ENCODE results near the gene EXOC4.

EXOC4 gene

DNA sequence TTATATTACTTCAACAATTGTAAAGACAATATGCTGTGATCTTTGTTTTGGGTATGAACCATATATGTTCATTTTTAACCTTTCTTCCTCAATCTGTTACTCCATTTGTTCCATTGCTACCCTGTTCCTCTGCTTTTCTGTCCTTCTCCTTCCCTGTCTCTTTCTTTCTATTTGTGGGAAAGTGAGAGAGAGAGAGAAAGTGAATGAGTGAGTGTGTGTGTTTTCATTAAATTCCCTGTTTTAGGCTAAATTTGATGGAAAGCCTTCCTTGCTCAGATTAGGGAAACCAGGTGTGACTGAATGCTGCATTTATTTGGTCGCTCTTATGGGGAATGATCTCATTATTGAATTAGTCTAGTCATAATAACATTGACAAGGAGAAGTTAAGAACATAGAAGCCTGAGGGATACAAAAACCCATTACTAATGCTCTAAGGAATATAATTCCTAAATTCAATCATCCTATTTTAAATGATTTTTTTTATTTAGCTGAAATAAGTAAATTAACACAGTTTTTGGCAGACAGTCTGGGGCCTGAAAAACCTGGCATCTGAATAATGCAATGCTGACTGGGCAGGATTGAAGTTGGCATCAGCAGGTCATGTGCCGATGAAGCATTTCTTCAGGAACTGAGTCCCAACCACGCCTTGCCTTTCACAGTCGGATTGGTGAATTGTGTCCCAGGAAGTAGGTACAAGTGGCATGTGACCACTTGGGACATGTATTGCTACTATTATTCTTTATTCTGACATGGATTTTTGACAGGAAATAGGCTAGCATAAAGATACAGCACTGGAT lies 756.6 kb downstream of the EXOC4 start:
- H3K27ac ChIP-seq = no peak overlapping the region
- TF ChIP-seq, protein P1, sequence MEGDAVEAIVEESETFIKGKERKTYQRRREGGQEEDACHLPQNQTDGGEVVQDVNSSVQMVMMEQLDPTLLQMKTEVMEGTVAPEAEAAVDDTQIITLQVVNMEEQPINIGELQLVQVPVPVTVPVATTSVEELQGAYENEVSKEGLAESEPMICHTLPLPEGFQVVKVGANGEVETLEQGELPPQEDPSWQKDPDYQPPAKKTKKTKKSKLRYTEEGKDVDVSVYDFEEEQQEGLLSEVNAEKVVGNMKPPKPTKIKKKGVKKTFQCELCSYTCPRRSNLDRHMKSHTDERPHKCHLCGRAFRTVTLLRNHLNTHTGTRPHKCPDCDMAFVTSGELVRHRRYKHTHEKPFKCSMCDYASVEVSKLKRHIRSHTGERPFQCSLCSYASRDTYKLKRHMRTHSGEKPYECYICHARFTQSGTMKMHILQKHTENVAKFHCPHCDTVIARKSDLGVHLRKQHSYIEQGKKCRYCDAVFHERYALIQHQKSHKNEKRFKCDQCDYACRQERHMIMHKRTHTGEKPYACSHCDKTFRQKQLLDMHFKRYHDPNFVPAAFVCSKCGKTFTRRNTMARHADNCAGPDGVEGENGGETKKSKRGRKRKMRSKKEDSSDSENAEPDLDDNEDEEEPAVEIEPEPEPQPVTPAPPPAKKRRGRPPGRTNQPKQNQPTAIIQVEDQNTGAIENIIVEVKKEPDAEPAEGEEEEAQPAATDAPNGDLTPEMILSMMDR (IDR thresholded peaks at IDR 0.05) = no peak
- no peak for DNase-seq (ENCODE audit: low spot score)
- H3K4me3 ChIP-seq = no peak overlapping the region

DNA sequence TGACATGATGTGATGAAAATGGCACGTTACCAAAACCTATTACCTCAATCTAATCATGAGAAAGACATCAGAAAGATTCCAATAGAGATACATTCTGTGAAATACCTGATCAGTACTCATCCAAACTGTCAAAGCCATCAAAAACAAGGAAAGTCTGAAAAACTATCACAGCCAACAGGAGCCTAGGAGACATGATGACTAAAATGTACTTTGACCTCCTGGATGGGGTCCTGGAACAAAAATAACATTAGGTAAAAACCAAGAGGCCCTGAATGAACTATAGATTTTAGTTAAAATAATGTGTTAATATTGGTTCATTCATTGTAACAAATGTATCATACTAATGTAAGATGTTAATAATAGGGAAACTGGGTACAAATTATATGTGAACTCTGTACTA lies 760.4 kb downstream of the EXOC4 start:
- H3K27ac ChIP-seq = no peak overlapping the region
- no peak overlapping the region for H3K4me3 ChIP-seq
- TF ChIP-seq, protein P1 (IDR thresholded peaks at IDR 0.05) = no peak
- no peak for DNase-seq (ENCODE audit: low spot score)

DNA sequence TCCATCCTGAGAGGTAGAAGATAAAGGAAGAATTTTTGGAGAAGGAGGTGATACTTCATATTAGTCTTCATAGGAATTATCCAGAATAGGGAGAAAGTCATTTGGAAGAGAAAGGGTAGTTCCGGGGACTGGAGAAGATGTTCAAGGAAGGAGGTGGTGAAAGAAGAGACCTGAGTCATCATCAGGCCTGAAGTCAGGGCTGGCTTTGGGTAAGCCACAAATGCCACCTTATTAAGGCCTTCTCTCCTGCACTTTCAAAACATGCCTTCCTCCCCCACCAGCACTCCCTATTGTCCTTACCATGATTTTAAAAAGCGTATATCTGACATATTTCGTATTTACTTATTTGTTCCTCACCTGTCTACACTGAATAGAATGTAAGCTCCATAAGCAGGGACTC lies 762.1 kb downstream of the EXOC4 start:
- Histone ChIP-seq H3K27ac (no peak overlapping the region), H3K4me3 (no peak overlapping the region)
- DNase-seq (ENCODE audit: low spot score) = no peak
- TF ChIP-seq, protein P1 (IDR thresholded peaks at IDR 0.05) = no peak

DNA sequence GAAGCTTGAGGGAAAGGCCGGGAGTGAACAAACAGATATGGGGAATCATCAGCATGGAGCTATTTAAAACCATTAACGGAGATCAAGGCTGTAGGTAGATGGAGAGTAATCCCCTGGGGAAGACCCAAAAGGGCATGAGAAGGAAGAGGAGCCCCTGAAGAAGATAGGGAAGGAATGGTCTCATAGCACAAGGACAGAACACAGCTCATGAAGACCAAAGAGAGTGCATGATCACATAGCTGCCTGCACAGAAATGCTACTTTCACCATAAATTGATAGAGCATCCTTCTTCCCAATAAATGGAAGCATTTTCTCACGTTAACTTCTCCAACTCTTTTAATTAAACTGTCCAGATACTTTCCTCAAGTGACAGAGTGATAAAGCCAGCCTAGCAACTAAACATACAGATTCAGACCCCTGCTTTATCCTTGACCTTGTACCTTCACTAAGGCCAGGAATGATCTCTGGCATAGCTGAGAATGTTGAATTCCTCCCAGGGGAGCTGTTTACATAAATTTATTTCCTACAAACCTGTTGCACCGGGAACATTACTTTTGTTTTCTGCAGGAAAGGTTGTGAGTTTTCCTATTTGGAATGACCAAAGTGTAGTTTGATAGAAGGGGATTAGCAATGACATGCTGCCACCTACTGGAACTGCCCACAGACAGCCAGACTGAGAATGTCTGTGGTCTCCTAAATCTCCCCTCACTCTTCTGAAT lies 763.5 kb downstream of the EXOC4 start:
- H3K27ac ChIP-seq = no peak overlapping the region
- TF ChIP-seq, protein P1 (IDR thresholded peaks at IDR 0.05) = no peak
- no peak for DNase-seq (ENCODE audit: low spot score)
- H3K4me3 ChIP-seq = no peak overlapping the region

DNA sequence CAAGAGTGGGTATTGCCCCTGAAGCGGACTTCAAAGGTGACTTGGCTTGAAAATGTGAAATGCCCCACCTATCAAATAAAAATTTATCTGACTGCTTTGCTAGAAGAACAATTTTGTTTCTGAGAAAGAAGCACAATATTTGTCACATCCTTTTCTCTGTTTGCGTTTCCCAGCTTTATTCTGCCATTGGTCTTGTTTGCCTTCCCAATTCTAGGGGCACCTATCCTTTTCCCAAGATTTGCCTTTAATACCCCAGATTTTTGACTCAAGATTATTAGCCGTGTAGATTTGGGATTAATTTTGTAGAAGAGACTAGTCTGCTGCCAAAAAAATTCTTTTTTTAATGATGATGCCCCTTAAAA lies 764.0 kb downstream of the EXOC4 start:
- H3K27ac ChIP-seq = no peak overlapping the region
- DNase-seq (ENCODE audit: low spot score) = no peak
- TF ChIP-seq, protein P1 (IDR thresholded peaks at IDR 0.05) = no peak
- no peak overlapping the region for H3K4me3 ChIP-seq

DNA sequence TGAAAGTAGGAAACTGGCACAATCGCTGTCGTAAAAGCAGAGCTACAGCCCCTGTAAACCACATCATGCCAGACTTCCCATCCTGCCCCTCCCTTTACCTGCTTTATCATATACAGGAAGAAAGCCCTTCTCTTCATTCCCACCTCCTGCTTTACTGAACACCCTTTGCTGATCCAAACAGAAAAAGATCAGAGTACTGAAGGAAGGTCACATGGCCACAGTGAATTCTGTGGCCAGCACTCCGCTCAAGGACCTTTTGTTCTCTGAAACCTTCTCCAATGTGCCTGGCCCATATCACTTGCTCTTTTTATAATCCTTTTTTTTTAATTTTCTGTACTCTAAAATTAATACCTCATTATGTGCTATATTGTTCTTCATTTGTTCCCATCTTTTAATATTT lies 765.4 kb downstream of the EXOC4 start:
- TF ChIP-seq, protein P1 (IDR thresholded peaks at IDR 0.05) = no peak
- no peak for DNase-seq (ENCODE audit: low spot score)
- H3K4me3 ChIP-seq = no peak overlapping the region
- H3K27ac ChIP-seq = no peak overlapping the region

DNA sequence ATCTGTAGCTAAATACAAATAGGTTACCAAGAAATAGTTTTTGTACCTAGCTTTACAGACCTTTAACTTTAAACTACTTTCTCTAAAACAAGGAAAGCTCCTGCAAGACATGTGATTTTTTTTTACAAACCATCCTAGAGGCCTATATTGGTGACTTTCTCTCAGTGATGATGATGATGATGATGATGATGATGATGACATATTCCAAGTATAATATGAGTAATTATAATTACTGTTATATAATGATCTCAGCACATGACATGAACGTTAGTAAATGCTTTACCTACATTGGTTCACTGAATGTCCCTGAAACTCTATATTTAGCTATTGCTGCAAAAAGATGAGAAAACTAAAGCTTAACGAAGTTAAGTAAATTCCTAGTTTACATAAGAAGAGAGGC lies 766.4 kb downstream of the EXOC4 start:
- H3K27ac ChIP-seq = no peak overlapping the region
- DNase-seq (ENCODE audit: low spot score) = no peak
- no peak overlapping the region for H3K4me3 ChIP-seq
- TF ChIP-seq, protein P1 (IDR thresholded peaks at IDR 0.05) = no peak

Data from coronary artery (tissue), 2 donors.